ENCODE results near the gene MAPRE2.

Gene MAPRE2

GRCh38 chr18:35040988-35041814 is at the start of gene MAPRE2:
MAPRE2 (plus strand) TSS chr18:35041413; CDS start chr18:35041540, 127 bp downstream.
- peak; percentile 99 to 100 for DNase-seq (ENCODE audit: low read depth in 2 of 2)

- no peak for DNase-seq (ENCODE audit: low read depth in 2 of 2)
Observed at GRCh38 chr18:34991561-34991960, 49.7 kb upstream of the MAPRE2 start.

- DNase-seq (ENCODE audit: low read depth in 2 of 2), result no peak
Observed at GRCh38 chr18:34993289-34993688, 47.9 kb upstream of the MAPRE2 start.

GRCh38 chr18:34995746-34996145 is 45.5 kb upstream of the MAPRE2 start:
- no peak for DNase-seq (ENCODE audit: low read depth in 2 of 2)

GRCh38 chr18:34998661-34999060 is 42.6 kb upstream of the MAPRE2 start:
- DNase-seq (ENCODE audit: low read depth in 2 of 2), result no peak

GRCh38 chr18:34999756-35000289 is 41.4 kb upstream of the MAPRE2 start:
- DNase-seq (ENCODE audit: low read depth in 2 of 2), result no peak

GRCh38 chr18:35000457-35000856 is 40.8 kb upstream of the MAPRE2 start:
- DNase-seq (ENCODE audit: low read depth in 2 of 2), result no peak

- DNase-seq (ENCODE audit: low read depth in 2 of 2), result no peak
Observed at GRCh38 chr18:35002120-35002519, 39.1 kb upstream of the MAPRE2 start.

GRCh38 chr18:35005963-35006577 is 35.1 kb upstream of the MAPRE2 start:
- DNase-seq (ENCODE audit: low read depth in 2 of 2), result no peak

- DNase-seq (ENCODE audit: low read depth in 2 of 2), result no peak
Observed at GRCh38 chr18:35010156-35010555, 31.1 kb upstream of the MAPRE2 start.

- DNase-seq (ENCODE audit: low read depth in 2 of 2), result no peak
Observed at GRCh38 chr18:35010993-35011392, 30.2 kb upstream of the MAPRE2 start.

GRCh38 chr18:35019933-35020332 is 21.3 kb upstream of the MAPRE2 start:
- DNase-seq (ENCODE audit: low read depth in 2 of 2), result no peak

- no peak for DNase-seq (ENCODE audit: low read depth in 2 of 2)
Observed at GRCh38 chr18:35022426-35023001, 18.7 kb upstream of the MAPRE2 start.

GRCh38 chr18:35024196-35024595 is 17.0 kb upstream of the MAPRE2 start:
- no peak for DNase-seq (ENCODE audit: low read depth in 2 of 2)

- no peak for DNase-seq (ENCODE audit: low read depth in 2 of 2)
Observed at GRCh38 chr18:35024965-35025364, 16.2 kb upstream of the MAPRE2 start.

GRCh38 chr18:35026407-35027061 is 14.7 kb upstream of the MAPRE2 start:
- no peak for DNase-seq (ENCODE audit: low read depth in 2 of 2)

GRCh38 chr18:35027206-35027605 is 14.0 kb upstream of the MAPRE2 start:
- no peak for DNase-seq (ENCODE audit: low read depth in 2 of 2)

- no peak for DNase-seq (ENCODE audit: low read depth in 2 of 2)
Observed at GRCh38 chr18:35028536-35028935, 12.7 kb upstream of the MAPRE2 start.

- no peak for DNase-seq (ENCODE audit: low read depth in 2 of 2)
Observed at GRCh38 chr18:35029103-35029502, 12.1 kb upstream of the MAPRE2 start.

- DNase-seq (ENCODE audit: low read depth in 2 of 2), result no peak
Observed at GRCh38 chr18:35029770-35030169, 11.4 kb upstream of the MAPRE2 start.

GRCh38 chr18:35030277-35030989 is 10.8 kb upstream of the MAPRE2 start:
- no peak for DNase-seq (ENCODE audit: low read depth in 2 of 2)

GRCh38 chr18:35032113-35032512 is 9.1 kb upstream of the MAPRE2 start:
- no peak for DNase-seq (ENCODE audit: low read depth in 2 of 2)
